GM11168 (cell line): ENCODE results near the gene LCLAT1.

Experiments used
- in situ Hi-C: fragments of 300-500 bp; cut with MboI; formaldehyde crosslinking; loops from one replicate; pipeline ENCODE4 v1.12.0; 2022; ENCODE audit warnings: low sequenced_read_pairs; ENCODE audit not compliant: unreplicated experiment

Gene LCLAT1

DNA sequence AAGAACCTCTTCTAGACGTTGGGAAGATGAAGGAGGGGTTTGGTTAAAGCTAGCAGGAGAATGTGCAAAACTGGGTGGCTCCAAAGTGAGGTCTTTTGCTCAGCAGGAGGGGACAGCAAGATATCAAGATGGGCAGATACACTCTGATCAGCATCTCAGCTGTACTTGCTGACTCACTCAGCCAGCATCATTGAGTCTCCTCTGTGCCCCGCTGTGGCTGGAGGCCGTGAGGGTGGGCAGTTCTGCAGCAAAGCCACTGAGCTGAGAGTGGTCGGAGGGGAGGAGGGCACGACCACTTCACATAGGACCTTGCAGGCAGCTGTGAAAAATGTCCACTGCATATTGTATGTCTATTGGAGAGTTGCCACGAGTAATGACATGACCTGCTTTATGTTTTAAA is 208.2 kb downstream of the LCLAT1 start:
- in situ Hi-C loops, result no loop called here

DNA sequence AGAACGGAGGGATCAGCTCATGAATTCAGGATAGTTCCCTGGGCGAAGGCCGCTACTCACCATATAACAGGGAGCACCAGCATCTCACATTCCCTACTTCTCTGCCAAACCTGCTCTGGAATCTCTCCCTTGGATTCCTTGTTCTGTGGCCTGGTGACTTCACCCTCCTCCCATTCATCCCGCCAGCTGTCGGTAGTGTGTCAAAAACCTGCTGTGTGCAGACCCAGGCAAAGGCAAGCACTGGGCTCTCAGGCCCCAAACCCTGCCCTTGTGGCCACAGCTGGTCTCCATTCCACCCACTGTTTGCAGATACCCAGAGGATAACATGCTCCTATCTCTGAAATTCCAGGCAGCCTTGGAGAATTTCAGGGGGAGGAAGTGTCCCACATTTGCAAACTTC is 208.6 kb downstream of the LCLAT1 start:
- in situ Hi-C loops, result no loop called here

DNA sequence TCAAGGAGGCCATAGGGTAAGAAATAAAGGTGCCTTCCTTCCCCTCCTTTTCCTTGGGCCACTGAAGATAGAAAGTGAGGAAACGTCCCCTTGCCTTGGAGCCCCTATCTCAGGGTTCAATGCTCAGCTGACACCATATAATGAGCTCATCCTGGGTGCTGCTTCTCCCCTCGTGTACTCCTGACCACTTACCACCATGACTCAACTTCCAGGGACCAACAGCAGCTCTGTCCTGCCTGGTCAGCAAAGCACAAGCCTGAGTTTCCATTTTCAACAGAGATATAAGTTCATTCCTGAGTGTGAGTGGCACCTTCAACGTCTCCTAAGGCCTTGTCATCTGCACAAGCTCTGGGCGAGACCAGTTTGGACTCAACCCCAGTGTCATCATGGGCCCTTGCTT is 209.0 kb downstream of the LCLAT1 start:
- in situ Hi-C loops, result no loop called here

DNA sequence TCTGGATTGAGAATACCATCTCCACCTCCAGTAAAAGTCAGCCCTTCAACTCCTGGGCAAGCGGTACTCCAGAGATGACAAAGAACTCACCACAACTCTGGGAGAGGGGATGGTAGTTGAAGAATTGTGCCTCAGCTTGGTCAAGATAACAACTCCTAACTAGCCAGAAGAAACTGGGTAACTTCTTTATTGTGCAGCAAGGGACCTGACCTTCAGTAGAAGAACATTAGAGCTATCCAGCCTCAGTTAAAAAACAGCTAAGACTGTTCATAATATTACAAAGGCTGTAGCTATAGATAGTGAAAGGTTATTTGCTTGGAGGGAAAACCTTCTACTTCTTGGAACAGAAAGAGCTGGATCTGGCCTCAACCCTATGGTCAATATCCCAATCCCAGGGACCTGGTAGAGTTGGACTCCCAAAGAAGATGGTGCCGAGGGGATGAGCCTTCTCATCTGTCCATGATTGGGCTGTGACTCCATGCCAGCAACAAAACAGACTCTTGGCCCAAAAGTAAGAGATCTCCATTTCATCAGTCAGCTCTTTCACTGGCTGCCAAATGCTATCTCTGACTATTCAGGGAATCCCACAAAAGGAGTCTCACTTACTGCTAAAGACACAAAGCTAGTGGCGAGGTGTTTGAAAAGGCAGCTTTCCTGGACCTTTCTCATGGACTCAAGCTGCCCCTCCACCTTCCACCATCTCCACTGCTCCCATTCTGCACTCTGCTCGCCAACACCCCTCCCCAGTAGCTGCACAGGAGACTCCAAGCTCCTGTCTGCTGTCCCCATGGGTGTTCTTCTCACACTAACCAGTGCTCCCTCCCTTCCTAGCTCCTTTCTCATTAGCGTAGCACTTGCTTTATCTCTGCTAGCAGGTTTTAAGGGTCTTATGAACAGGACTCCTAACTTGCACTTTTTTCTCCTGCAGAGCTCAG is 214.4 kb downstream of the LCLAT1 start:
- in situ Hi-C loops, result no loop called here

DNA sequence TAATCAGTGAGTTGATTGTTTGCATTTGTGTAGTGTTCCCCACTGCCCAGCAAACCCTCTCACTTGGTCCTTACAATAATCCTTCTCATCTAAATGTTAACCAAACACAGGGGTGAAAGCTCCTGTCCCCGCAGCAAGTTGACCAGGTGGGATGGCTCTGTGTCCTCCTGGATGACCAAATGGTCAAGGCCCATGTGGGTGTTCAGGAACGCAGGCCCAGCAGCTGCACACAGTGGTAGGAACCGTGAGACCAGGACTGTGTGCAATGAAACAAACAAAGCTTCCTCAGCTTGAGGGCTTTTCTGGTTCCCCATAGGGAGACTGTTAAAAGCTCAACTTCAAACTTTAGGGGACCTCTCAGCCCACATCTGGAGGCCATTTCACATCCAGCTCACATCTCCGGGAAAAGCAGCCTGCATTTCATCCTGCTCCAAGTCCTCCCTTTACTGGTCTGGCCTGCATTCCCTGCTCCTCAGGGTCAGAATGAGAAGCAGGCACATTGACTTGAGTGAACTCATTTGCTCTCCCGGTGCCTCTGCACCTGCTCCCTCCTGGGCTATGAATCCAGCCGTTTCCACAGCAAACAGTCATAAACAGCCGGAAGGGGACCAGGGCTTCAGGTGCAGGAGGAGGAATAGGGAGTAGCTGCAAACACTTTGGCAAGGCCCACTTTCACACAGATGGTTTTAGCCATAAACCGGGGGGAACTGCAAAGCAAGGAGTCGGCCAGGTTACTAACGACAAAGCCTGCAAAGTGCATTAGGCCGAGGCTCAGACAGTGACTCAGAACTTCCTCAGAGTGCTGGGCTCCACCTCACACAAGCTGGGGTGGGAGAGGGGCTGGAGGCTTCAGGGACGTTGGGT is 215.5 kb downstream of the LCLAT1 start:
- in situ Hi-C loops, result no loop called here

DNA sequence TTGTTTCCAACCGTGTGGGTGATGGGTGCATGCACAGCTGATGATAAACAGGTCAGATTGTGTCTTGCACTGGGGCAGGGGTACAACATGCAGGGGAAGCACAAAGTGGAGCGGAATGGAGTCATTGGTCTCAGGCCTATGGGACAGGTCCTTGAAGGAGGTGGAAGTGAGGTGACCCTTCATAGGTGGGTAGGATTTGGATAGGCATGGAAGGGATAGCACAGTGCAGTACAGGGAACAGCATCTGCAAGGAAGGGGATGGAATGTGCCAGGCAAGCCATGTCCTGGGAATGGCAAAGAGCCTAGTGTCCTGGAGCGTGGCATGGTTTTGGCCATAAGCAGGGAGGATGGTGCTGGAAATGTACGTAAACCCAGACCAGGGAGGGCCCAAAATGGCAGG is 216.3 kb downstream of the LCLAT1 start:
- in situ Hi-C loops, result no loop called here

DNA sequence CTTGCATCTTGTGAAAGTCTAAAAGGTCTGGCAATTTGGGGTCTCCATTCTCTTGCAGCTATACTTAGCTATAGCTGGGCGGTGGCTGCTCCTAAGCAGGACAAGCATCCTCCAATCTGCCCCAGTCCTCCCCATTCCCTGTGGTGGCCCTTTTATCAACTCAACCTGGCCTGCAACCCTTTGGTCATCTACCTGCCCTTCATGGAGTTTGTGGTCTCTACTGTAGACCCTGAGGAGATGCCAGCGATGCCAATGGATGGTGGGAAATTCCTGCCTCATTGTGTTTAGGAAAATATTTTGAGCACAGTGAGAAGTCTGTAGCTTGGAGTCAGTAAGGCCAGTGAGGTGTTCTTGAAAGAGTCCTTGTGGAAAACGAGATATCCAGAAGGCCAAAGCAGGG is 216.8 kb downstream of the LCLAT1 start:
- in situ Hi-C loops, result no loop called here

DNA sequence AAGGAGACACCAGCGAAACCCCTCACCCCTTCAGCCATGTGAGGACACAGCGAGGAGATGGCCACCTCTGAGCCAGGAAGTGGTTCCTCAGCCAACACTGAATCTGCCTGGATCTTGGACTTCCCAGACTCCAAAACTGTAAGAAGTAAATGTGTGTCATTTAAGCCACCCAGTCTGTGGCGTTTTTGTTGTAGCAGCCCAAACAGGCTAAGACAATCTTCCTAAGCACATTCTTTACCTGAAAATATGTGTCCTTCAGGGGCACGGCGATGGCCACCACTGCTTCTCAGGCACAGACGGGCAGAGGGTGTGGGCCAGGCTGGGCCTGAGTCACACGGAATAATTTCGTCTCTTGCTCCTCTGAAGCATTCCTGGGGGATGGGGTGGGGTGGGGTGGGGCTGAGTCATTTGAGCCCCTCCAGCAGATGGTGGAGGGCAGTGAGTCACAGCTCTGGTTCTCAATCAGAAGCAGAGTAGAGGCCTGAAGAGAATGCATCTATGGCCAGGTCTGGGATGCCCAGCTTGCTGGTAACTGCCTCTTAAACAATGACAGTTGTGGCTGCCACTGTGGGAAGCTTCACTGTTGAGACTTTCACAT is 217.8 kb downstream of the LCLAT1 start:
- in situ Hi-C loops, result no loop called here

DNA sequence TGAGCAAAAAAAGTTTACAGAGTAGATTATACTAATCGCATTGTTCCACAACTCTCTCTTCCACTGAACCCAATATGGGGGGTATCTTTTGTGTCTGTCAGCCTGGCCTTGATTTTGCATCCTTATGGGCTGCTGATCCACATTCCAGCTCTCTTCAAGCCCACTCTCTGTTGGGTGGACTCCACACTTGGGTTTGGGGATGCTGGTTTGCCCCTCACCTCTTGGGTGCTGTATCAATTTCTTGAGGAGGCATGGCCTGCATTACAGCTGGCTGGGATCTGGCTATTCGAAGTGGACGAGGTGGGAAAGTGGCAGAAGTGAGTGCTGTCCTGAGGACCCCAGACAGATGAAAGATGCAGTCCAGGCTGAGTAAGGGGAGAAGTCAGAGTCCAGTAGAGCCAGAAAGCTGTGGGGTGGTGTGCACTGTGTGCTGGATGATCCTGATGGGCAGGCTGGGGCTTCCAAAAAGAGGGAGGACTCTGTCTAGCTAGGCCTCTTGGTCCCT is 218.8 kb downstream of the LCLAT1 start:
- in situ Hi-C loops, result no loop called here

DNA sequence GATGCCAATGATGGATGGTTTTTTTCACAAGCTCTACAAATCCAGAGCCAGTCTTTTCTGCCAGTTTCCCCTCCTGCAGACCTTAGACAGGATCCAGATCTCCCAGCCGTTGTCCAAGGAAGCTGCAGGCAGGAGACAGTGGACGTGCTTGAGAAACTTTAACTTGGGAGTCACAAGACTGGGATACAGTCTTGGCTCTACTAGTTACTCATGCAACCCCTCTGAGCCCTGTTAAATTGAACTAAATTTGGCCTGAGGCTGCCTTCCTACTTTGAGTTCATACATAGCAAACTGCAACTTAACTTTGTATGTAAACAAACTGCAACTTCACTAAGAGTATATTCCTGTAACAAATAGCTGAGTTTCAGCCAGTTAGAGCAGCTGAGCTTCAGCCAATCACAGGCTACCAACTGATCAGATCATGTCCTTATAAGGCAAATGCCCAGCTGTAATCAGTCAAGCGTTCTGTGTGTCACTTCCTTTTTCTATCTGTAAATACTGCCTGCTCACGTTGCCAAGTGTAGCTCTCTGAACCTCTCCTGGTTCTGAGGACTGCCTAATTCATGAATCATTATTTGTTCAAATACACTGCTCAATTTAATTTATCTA is 219.3 kb downstream of the LCLAT1 start:
- in situ Hi-C loops, result no loop called here

DNA sequence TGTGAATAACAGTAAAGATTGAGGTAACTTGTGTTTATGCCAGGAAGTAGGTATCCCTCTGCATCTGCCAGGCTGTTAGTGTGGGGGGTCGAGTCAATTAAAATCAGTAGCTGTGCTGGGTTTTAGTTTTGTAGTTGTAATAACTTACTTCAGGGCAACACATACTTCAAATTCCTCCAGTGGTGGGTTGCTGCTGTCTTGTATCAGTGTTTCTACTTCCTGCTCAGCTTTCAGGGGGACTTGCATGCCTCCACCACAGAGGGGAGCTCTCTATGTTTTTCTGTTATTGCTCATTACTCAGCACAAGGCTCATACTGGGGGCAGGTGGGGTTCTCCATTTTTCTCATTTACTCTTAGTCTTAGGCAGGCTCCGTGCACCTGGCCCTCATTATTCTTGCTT is 223.4 kb downstream of the LCLAT1 start:
- in situ Hi-C loops, result no loop called here

DNA sequence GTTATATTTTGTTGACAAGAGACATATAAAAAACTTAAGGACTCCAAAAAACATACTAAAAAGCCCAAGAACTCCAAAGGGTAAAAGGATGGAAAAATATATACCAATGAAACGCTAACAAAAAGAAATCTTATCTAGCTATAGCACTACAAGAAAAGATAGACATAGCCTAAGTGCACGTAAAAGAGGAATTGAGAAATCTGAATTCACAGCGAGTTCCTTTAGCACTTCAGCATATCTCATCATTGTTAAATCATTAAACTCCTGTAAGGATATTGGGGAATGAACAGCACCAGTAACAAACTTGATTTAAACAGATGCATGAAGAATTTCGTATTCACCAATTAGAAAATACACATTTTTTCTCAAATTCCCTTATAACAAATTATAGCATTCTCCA is 226.1 kb downstream of the LCLAT1 start:
- in situ Hi-C loops, result no loop called here

DNA sequence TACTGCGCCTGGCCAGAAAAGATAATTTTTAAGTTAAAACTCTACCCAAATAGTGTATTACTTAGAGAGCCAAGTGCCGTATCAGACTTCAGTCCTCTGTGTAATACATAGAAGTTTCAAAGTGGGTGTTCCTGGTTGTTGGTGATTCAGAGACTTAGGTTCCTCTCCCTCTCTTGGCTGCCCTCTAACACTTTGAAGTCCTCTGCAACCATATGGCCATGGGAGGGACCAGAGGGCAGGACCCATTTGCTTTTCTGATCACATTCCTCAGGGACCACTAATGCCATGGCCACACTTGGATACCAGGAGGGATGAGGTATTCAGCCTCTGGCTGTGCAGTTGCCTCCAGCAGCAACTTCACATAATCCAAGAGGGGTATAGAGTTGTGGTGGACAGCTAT is 228.7 kb downstream of the LCLAT1 start:
- in situ Hi-C loops, result no loop called here

DNA sequence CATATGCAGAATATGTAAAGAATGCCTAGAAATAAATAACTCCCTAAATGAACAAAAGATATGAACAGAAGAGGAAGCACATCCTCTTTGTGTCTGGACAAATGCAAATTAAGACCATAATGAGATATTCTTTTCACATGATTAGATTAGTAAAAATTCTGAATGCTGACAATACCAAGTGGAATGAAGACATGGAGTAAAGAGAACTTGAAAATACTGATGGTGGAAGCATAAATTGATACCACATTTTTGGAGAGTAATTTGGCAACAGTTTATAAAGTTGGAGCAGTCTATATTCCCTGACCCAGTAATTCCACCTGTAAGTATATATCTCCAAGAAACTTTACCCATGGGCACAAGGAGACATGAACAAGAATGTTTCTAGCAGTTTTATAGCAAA is 230.2 kb downstream of the LCLAT1 start:
- in situ Hi-C loops, result no loop called here

DNA sequence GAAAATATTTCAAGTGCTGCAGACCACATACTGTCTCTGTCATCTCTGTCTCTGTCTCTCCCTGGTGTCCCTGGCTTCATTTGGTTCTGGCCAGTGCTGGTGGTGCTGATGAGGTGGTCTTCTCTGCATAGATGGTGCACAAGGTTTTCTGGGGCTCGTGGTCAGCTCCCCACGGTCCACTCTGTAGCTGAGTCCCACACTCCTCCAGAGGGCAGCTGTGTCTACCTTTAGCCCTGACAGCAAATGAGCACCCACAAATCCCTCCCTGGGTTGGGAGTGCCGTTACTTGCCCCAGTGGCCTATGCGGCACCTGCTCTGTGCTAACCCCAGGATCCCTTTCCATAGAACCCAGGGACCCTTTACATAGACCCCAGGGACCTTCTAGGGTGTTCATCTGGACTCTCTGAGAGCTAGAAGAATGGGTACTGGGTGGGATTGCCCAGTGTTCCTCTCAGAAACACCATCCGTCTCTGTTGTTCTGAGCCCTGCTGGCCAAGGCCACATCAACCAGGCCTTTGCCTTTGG is 230.9 kb downstream of the LCLAT1 start:
- in situ Hi-C loops, result no loop called here

DNA sequence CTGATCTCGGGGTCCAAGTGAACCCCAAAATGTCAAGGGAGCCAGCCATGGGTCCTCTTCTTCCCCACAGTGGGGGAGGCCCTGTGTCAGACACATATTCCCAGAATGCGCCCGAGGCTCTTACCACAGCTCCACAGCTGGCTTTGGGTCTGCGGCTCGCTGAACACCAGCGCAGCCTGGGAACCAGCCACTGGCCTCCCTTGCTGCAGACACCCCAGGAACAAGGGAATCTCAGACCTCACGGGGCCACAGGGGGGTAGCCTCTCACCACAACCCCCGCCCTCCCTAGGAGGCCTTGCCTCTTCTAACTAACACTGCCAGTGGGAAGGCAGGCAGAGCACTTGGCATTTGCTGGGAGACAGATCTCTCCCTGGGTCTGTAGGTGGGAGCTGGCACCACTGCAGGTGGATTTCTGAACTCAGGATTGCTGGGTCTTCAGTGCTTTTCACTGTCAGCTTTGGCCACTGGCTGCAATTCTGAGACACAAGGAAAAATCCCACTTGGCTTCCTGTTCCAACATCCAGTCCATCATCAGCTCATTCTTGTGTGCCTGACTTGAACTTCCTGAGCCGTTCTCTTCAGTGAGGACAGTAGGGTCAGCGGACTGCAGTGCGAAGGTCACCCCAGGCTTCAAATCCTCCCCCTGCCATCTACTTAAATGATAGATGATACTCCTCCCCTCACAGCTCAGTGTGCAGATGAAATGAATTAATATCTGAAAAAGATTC is 231.5 kb downstream of the LCLAT1 start:
- in situ Hi-C loops, result no loop called here

DNA sequence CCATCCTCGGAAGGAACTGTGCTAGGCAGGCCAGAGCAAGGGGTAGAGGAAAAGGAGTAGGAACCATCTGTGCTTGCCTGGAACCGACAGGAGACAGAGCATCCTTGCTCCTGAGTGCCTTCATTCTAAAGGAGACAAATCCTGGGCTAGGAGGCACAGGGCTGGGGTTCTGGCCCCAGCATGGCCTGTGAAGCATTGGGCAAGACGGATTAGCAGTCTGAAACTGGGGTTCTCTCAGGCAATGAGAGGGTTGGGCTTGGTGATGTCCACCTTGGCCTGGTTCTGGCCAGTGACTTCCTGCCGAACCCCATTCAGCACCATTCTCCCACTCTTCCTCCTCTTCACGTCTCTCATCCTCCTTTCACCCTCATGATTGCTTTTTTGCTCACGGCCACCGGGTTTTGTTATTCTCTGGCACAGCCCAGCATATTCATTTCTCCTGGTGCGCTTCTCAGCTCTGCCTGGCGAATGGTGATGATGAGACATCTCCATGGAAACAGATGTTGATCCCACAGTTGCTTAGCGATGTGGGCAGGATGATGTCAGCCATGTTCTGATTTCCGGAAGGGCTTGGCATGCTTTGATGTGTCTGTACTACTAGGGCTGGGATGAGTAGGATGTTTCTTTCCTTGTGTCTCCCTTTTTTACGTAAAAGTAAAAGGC is 232.5 kb downstream of the LCLAT1 start:
- in situ Hi-C loops, result loop anchor here (10.0 kb wide), 1 partner anchor 495 kb away; no protein-coding TSS in a partner anchor

DNA sequence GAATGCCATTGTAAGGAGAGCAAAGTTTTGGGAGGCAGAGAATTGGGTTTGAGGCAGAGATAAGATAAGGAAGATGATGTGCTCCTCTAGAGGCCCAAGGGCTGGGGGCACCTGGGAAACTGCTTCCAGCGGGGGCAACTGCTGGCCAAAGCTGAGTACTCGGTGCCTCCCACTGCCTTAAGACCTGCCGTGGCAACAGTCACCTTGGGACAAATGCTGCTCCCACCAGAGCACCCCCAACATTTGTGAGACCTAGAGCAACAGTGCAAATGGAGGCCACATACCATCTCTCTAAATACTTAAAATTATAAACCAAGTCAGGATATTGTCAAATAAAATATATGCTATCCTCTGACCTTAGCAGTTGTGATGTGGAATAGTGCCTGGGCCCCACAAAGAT is 233.1 kb downstream of the LCLAT1 start:
- in situ Hi-C loops, result loop anchor here (10.0 kb wide), 1 partner anchor 495 kb away; no protein-coding TSS in a partner anchor

DNA sequence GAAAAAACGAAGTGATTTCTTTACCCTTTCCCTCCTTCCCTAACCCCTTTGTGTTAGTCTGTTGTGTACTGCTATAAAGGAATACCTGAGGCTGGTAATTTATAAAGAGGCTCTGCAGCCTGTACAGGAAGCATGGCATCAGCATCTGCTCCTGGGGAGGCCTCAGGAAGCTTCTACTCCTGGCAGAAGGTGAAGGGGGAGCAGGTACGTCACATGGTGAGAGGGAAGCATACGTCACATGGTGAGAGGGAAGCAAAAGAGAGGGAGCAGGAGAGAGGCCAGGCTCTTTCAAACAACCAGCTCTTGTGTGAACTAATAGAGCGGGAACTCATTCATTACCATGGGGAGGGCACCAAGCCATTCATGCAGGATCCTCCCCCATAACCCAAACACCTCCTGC is 234.0 kb downstream of the LCLAT1 start:
- in situ Hi-C loops, result loop anchor here (10.0 kb wide), 1 partner anchor 496 kb away; no protein-coding TSS in a partner anchor
